GF-D8 (cell line): ENCODE results near the gene PRDM11.
"Not testable (repeated sequence)": the region's sequence is repeated elsewhere in the genome, so short reads cannot be mapped to it uniquely, and the experiment has no call there.

Experiments
- DNase-seq: peaks from one replicate; lab custom pipeline; 2025; lab: John Stamatoyannopoulos, UW

Gene PRDM11

DNA sequence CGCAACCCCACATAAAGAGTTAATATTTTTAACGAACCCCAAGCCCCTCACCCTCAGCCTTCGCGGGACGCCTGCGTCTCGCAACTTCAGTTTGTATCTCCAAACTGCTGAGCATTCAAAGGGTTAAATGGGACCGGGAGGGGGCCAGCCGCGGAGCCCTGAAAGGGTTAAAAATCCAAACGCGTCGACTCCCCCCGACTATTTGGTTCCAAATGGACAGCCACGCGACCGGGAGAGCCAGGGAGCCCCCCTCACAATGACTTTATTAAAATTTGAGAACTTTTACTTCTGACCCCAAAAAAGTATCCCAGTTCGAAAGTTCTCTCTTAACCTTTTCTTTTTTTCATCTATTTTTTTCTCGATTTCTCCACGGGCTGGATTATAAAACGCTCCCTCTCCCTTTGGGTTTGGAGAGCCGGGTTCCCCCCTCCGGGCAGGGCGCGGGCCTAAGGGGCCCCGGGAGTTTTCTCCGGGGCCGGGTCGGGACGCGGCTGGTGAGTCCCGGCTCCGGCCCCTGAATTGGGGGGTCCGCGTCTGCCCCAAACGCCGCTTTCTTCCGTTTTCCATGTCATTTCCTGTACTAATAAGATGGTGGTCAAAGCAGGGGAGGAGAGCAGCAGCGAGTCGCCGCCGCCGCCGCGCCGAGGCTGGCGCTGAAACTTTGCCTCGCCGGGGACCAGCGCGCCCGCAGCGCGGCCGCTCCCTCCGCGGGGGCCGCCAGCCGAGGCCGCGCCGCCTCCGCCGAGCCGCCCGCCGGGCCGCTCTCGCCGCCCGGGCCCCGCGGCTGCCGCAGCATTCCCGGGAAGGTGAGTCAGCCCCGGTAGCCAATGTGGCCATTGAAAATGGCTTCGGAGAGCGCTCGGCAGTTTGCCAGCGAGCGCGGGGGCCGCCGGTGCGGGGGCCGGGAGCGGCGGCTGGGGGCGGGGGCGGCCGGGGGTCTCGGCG, at the start of gene PRDM11:
TSS of gene PRDM11 (plus strand) at position 568 of the 945 bp plus-strand sequence. CDS start 35,128 bp downstream, outside the sequence.
- DNase-seq, result no peak

- DNase-seq, result no peak
Observed at GRCh38 chr11:45097721-45098493, 48.5 kb upstream of the PRDM11 start.

DNA sequence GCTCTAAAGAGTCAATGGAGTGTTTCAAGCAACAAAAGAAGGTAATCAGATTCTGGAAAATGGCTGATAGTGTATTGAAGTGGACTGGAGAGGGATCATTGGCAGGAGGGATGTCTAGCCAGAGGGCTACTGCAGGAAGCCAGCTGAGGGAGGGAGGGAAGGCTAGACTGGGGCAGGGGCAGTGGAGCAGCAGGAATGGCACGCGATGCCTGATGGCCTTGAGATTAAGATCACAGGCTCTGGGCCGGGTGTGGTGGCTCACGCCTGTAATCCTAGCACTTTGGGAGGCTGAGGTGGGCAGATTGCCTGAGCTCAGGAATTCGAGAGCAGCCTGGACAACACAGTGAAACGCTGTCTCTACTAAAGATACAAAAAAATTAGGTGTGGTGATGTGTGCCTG, 47.5 kb upstream of the PRDM11 start:
- no peak for DNase-seq

DNA sequence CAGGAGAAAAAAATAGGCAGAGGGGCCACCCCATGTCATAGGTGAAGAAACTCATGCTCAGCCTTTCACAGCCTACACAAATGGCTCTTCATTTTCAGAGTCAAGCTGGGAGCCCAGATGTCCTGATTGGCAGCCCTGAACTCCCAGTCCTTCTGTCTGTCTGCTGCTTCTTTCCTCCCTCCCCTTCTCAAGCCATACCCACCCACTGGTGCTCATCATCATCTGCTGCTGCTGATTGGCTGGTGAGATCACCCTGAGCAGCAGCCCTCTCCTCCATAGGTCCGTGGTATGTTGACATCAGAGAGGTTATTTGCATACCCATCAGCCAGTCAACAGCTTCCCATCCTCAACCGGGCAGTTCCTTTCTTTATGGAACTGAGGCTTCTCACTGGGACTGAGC, 46.1 kb upstream of the PRDM11 start:
- DNase-seq, result no peak

GRCh38 chr11:45102361-45102809, 44.1 kb upstream of the PRDM11 start:
- no peak for DNase-seq

GRCh38 chr11:45102810-45103621, 43.4 kb upstream of the PRDM11 start:
- no peak for DNase-seq

DNA sequence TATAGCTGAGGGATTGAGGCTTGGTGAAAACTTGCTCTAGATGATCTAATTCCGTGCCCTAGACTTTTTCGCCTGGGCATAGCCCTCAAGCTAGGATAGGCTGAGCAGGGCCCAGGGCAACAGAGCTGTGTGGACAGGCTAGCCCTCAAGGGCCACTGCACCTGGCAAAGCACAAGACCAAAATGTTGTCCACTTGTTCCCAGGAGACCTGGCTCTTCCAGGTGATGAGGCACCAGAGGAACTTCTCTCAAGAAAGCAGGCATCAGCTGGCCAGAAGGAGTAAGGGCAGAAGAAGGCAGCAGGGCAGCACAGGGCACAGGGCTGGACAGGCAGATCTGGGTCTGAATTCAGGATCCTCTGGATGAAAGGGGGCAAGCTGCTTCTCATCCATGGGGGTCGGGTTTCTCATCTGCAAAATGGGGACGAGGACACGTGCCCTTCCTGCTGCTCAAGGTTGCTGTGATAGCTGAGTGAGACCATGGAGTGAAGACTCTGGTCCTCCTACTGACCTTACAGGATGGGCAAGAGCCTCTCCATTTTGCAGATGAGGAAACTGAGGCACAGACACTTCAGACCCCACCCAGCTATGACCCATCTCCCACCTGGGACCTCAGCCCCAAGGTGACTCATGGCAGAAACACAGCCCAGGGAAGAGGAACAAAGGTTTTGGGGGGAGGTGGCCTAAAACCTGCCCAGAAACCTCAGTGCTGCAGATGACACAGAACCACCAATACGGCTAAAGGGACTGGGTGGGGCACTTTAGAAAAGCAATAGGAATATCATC, 42.2 kb upstream of the PRDM11 start:
- DNase-seq, result no peak

- DNase-seq, result no peak
Observed at GRCh38 chr11:45104790-45105084, 41.7 kb upstream of the PRDM11 start.

- no peak for DNase-seq
Observed at GRCh38 chr11:45105233-45105983, 41.0 kb upstream of the PRDM11 start.

GRCh38 chr11:45105984-45106375, 40.5 kb upstream of the PRDM11 start:
- DNase-seq, result no peak

DNA sequence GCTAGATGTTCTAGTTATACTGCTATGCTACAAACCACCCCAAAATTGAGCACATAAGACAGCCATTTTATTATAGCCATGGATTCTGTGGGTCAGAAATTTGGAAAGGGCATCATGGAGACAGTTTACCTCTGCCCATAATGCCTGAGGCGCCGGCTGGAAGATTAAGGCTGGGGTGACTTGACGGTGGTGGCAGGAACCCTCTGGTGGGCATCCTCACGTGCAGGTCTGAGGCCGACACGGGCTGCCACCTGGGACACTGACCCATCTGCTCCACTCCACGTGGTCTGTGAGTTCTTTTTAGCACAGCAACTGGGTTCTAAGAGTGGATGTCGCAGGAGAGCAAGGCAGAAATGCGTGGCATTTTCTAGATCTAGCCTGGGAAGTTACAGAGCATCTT, 40.0 kb upstream of the PRDM11 start:
- DNase-seq, result no peak

GRCh38 chr11:45107029-45107428, 39.4 kb upstream of the PRDM11 start:
- DNase-seq, result no peak

- no peak for DNase-seq
Observed at GRCh38 chr11:45108070-45109064, 38.1 kb upstream of the PRDM11 start.

- no peak for DNase-seq
Observed at GRCh38 chr11:45109400-45109799, 37.0 kb upstream of the PRDM11 start.

DNA sequence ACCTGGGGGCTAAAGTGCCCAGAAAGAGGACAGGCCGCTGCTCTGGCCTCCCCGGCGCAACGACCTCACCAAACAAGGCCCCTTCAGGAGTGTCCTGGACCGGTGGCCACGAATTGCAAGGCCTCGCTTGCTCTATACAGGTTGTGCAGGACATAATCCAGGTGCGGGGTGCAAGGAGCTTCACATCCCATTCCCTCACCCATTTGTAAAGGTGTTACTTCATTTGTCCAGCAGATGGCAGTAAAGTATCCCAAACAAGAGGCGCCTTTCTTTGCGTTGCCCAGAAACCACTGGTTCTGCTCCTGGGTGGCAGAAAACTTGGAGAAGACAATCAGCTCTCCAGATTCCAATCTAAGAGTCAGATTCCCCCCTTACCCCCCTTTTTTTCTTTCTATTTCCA, 35.9 kb upstream of the PRDM11 start:
- DNase-seq, result no peak

DNA sequence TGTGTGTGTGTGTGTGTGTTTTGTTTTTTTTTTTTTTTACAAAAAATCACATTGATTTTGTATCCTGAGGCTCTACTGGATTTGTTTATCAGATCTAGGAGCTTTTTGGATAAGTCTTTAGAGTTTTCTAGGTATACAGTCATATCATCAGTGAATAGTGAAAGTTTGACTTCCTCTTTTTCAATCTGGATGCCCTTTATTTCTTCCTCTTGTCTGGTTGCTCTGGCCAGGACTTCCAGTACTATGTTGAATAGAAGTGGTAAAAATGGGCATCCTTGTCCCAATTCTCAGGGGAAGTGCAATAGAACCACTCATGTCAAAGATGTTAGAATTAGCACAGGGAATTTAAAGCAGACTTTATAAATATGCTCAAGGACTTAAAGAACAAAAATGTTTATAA, 32.6 kb upstream of the PRDM11 start:
- no peak for DNase-seq

GRCh38 chr11:45127836-45128235, 18.6 kb upstream of the PRDM11 start:
- not testable (repeated sequence) for DNase-seq

DNA sequence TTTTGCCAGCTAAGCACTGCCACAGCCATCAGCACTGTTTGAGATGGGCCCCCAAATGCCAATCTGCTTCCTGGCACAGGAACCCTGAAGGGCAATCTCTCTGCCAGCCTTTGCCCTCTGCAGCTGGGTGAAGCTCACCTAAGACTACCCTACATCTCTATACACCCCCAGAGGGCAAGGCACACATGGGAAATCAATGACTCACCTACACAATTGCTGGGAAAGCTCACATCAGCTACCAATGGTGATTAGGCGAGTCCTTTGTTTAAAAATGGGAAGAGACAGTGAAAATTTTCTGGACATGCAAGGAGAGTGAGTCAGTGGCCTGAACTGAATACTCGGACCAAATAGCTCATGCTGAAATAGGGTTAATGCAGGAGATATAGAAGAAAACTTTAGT, 12.6 kb upstream of the PRDM11 start:
- no peak for DNase-seq

DNA sequence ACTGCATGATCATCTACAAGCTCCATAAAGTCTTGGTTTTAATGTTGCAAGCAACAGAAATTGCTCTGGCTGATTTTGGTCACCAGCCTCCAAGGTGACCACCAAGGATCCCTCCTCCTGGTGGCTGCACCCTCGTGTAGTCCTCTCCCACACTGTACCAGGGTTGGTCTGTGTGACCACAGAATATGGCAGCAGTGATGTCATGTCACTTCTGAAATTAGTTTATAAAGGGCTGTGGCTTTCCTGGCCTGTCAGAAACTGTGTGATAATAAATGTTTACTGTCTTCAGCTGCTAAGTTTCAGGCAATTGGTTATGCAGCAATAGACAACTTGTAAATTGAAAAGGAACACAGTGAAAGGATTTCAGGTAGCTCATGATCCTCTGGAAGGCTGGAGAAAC, 5.3 kb upstream of the PRDM11 start:
- no peak for DNase-seq

GRCh38 chr11:45141631-45142030, 4.8 kb upstream of the PRDM11 start:
- no peak for DNase-seq
